Measurements from ENCODE around the gene MEIOSIN.

DNA sequence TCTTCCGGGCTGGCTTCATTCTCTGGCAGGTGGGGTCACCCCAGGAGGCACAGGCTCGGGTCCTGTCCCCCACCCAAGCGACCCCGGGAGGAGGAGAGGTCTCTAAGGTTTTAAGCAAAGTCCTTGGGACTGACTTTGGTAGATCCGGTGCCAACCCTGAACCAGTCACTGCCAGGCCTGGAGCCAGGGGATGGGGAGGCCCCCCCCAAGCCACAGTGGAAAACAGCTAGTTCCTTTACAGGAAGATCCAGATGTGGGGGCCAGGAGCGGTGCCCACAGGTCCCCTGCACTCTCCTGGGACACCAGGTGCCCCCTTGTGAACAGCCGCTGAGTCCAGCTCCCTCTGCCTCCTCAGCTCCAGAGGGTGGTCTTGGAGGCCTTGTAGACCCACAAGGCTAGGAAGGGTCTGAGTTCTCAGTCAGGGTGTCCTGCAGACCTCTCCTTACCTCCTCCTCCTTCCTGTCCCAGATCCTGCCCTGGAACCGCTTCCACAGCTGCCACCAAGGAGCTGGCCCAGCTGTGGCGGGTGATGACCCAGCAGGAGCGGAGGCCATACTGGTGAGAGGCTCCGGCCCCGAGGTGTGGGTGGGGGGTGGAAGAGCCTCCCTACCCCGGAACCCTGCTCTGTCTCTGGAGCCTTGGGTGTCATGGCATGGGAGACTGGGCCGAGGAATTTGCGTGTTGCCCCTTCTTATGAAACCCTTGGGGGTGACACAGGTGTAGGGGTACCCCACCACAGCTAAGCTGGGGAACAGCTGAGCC, 29.8 kb downstream of the MEIOSIN start:
- TF ChIP-seq, protein P1, sequence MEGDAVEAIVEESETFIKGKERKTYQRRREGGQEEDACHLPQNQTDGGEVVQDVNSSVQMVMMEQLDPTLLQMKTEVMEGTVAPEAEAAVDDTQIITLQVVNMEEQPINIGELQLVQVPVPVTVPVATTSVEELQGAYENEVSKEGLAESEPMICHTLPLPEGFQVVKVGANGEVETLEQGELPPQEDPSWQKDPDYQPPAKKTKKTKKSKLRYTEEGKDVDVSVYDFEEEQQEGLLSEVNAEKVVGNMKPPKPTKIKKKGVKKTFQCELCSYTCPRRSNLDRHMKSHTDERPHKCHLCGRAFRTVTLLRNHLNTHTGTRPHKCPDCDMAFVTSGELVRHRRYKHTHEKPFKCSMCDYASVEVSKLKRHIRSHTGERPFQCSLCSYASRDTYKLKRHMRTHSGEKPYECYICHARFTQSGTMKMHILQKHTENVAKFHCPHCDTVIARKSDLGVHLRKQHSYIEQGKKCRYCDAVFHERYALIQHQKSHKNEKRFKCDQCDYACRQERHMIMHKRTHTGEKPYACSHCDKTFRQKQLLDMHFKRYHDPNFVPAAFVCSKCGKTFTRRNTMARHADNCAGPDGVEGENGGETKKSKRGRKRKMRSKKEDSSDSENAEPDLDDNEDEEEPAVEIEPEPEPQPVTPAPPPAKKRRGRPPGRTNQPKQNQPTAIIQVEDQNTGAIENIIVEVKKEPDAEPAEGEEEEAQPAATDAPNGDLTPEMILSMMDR (IDR thresholded peaks at IDR 0.05; ENCODE audit: low read depth, low read length, missing input control) = no peak
- TF ChIP-seq YY1 (IDR thresholded peaks at IDR 0.05) = no peak
